LNCAP (cell line): ENCODE results near the gene TSR1.

Experiments
- CTCF ChIP-seq: fragments of 450-650 bp; IDR thresholded peaks from 2 replicates; pipeline ENCODE4 v1.5.1; 2017; ENCODE audit warnings: mild to moderate bottlenecking

TSR1 gene

GRCh38 chr17:2366747-2367494 is 30.7 kb upstream of the TSR1 start:
- TF ChIP-seq CTCF = peak; percentile 17; the same call in 1 of the 2 replicates

- TF ChIP-seq CTCF = no peak
Measured at GRCh38 chr17:2365132-2365531, 28.9 kb upstream of the TSR1 start.

- no peak for TF ChIP-seq CTCF
Measured at GRCh38 chr17:2364763-2365116, 28.5 kb upstream of the TSR1 start.

- TF ChIP-seq CTCF = no peak
Measured at GRCh38 chr17:2363851-2364762, 27.9 kb upstream of the TSR1 start.

DNA sequence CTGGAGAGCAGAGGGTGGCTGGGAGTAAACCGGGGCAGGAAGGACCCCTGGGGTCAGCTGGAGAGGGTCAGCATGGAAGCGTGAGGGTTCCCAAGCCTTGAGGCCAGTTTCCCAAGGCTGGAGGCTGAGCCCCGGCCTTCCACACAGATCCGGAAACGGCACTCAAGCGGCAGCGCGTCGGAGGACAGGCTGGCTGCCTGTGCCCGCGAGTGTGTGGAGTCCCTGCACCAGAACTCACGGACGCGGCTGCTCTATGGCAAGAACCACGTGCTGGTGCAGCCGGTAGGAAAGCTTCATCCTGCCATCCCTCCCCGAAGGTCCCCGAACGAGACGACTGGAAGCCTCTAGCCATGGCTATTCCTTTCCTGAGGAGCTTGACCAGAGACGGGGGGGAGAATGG is 27.1 kb upstream of the TSR1 start:
- TF ChIP-seq CTCF = no peak

DNA sequence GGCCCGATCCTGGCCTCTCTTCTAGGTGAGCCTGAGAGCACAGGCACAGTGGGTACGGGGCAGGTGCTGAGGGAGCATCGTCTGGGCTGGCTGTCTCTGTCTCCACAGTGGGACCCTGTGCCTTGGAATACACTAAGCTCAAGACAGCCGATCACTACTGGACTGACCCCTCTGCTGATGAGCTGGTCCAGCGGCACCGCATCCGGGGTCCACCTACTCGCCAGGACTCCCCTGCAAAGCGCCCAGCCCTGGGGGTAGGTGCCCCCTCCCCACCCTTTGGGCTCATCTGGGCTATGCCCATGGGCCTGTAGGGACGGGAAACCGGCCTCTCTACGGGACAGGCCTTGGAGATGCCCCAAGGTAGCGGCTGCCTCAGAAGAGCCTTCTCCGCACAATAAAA is 26.6 kb upstream of the TSR1 start:
- no peak for TF ChIP-seq CTCF

GRCh38 chr17:2362416-2362815 is 26.2 kb upstream of the TSR1 start:
- TF ChIP-seq CTCF = no peak
